GM10266 (cell line): ENCODE measurements around the gene NR2F2.

Source experiments
- DNase-seq: peaks from one replicate; pipeline ENCODE4 v3.0.0; 2012; ENCODE audit errors: extremely low spot score
- TF ChIP-seq, protein P1 (sequence below): IDR thresholded peaks from 2 replicates; pipeline ENCODE4 v1.5.1; 2012; ENCODE audit warnings: mild to moderate bottlenecking, low read depth; ENCODE audit not compliant: control insufficient read depth, insufficient read depth; ENCODE audit errors: missing control alignments

NR2F2 gene

DNA sequence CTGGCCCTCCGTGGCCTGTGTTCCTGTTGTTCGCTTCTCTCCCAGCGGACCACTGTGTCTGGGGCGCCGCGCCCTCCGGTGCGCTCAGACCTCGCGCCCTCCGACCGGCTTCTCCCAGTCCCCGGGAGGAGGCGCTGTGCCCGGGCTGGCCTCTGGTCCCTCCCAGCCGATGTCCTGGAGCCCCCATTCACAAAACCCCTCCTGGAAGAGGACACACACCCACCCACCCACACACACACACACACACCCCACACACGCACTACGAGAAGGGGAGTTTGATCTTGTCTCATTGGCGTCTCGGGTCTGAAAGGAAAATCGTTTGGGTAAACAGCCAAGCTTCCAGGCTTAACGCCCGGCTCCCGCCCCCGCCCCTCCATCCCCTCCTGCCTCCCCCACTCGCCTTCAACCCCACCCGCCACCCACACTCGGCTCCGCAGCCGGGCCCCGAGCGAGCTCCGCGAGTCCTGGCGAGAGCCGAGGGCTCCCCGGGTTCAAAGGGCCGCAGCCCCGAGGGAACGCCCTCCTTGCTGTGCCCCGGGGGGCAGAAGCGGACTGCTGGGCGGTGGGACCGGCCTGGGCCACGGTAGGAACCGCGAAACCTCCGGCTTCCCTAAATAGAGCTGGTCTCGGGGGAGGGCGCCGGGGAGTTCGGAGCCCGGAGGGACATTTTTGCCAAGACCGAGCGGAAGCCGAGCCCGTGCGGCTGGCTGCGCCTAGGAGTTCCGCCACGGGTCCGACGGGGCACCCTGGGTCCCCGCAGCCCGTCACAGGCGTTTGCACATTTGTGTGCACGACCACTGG lies 23.6 kb downstream of the NR2F2 start:
- DNase-seq = no peak
- TF ChIP-seq, protein P1, sequence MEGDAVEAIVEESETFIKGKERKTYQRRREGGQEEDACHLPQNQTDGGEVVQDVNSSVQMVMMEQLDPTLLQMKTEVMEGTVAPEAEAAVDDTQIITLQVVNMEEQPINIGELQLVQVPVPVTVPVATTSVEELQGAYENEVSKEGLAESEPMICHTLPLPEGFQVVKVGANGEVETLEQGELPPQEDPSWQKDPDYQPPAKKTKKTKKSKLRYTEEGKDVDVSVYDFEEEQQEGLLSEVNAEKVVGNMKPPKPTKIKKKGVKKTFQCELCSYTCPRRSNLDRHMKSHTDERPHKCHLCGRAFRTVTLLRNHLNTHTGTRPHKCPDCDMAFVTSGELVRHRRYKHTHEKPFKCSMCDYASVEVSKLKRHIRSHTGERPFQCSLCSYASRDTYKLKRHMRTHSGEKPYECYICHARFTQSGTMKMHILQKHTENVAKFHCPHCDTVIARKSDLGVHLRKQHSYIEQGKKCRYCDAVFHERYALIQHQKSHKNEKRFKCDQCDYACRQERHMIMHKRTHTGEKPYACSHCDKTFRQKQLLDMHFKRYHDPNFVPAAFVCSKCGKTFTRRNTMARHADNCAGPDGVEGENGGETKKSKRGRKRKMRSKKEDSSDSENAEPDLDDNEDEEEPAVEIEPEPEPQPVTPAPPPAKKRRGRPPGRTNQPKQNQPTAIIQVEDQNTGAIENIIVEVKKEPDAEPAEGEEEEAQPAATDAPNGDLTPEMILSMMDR = no peak

GRCh38 chr15:96354731-96355567 lies 24.4 kb downstream of the NR2F2 start:
- no peak for DNase-seq
- TF ChIP-seq, protein P1 = no peak

GRCh38 chr15:96355568-96356187 lies 25.2 kb downstream of the NR2F2 start:
- TF ChIP-seq, protein P1 = no peak
- DNase-seq = no peak

DNA sequence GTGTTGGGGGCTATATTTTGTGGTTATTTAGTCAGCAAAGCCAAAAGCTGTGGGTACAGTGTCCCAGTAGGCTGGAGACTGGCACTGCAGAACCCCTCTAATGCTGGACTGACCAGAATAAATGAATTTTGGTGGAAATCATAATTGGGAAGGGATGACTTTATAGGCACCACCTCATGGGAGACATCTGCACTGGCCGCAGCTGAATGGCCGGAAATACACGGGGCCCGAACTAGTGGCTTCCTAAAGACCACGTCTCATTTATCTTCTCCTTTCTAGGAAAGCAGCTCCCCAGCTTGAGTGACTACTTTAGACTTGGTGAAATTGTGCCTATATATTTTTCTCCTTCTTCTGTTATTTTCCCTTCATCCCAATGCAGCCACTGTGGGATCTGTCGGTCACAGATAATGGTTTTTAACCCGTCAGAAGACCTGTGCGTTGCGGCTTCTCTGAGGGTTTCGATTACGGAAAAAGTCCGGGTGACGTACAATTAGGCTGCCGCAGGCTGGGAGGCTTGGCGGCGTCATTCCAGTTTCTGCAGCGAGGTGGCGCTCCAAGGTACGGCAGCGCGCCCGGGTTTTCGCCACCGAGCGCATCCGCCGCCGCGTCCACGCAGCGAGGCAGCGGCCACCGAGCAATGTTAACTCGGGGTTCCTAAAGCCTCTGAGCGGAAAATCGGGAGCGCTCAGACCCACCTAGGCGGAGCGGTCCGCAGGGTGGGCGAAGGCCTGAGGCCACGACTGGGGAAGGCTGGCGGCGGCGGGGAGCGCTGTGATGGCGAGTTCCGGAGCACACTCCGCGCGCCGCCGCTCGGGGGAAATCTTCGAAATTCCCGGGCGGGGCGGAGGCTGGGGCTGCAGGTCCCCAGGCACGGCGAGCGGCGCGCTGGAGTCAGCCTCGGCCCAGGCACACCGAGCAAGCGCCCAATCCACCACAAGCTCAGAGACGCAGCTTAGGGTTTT lies 26.3 kb downstream of the NR2F2 start:
- TF ChIP-seq, protein P1 = peak; percentile 96
- DNase-seq = peak; percentile 87

GRCh38 chr15:96358001-96358801 lies 27.7 kb downstream of the NR2F2 start:
- no peak for DNase-seq
- TF ChIP-seq, protein P1 = no peak
